GM21423 (cell line): ENCODE data around the gene ADAT2.

Experiments used
- ATAC-seq: cut with Tn5 transposase; IDR thresholded peaks from one replicate; pipeline ENCODE4 v1.9.1; 2021; ENCODE audit warnings: mild to moderate bottlenecking, moderate library complexity; ENCODE audit not compliant: unreplicated experiment

ADAT2 gene

GRCh38 chr6:143441680-143442545 lies 8.6 kb downstream of the ADAT2 start:
- no peak for ATAC-seq

GRCh38 chr6:143441010-143441409 lies 9.5 kb downstream of the ADAT2 start:
- no peak for ATAC-seq

GRCh38 chr6:143432588-143432987 lies 17.9 kb downstream of the ADAT2 start:
- no peak for ATAC-seq

GRCh38 chr6:143431226-143431625 lies 19.3 kb downstream of the ADAT2 start:
- ATAC-seq: no peak

- no peak for ATAC-seq
These were observed 20.5 kb downstream of the ADAT2 start for GRCh38 chr6:143429970-143430369.

GRCh38 chr6:143427109-143427817 lies 23.2 kb downstream of the ADAT2 start:
- ATAC-seq: peak; percentile 100

GRCh38 chr6:143426026-143426425 lies 24.5 kb downstream of the ADAT2 start:
- ATAC-seq: no peak

GRCh38 chr6:143419526-143419925 lies 31.0 kb downstream of the ADAT2 start:
- ATAC-seq: no peak

GRCh38 chr6:143414769-143415168 lies 35.7 kb downstream of the ADAT2 start:
- no peak for ATAC-seq

GRCh38 chr6:143410859-143411270 lies 39.6 kb downstream of the ADAT2 start:
- no peak for ATAC-seq

- no peak for ATAC-seq
These were observed 41.7 kb downstream of the ADAT2 start for GRCh38 chr6:143408787-143409162.

- no peak for ATAC-seq
These were observed 42.2 kb downstream of the ADAT2 start for GRCh38 chr6:143408151-143408786.

GRCh38 chr6:143406673-143407072 lies 43.8 kb downstream of the ADAT2 start:
- no peak for ATAC-seq

GRCh38 chr6:143405373-143406154 lies 44.9 kb downstream of the ADAT2 start:
- ATAC-seq: no peak

- ATAC-seq: no peak
These were observed 47.7 kb downstream of the ADAT2 start for GRCh38 chr6:143402721-143403336.

- no peak for ATAC-seq
These were observed 48.7 kb downstream of the ADAT2 start for GRCh38 chr6:143401636-143402370.

- peak; percentile 8 for ATAC-seq
These were observed 49.4 kb downstream of the ADAT2 start for GRCh38 chr6:143401068-143401446.

- peak; percentile 77 for ATAC-seq
These were observed 50.0 kb downstream of the ADAT2 start for GRCh38 chr6:143400258-143401067.

GRCh38 chr6:143399775-143400174 lies 50.7 kb downstream of the ADAT2 start:
- no peak for ATAC-seq
